K562 (cell line): ENCODE results near the gene SCAP. TPM values are rescaled to one million over a fixed set of nuclear protein-coding genes. Genes with fewer than 3 reads are reported as not detected.
A peak's percentile ranks its signal among the peaks of the same experiment; 100 is the strongest.

Experiments used
- ARID3B ChIP-seq: fragments of 250-450 bp; sonication (Bioruptor Pico); IDR thresholded peaks from 2 replicates; pipeline ENCODE4 v1.4.0; 2020; ENCODE audit warnings: borderline replicate concordance
- ASH1L ChIP-seq: fragments of 450-650 bp; IDR thresholded peaks from 2 replicates; pipeline ENCODE4 v1.6.1; 2018; ENCODE audit warnings: borderline replicate concordance, mild to moderate bottlenecking, low read depth; ENCODE audit not compliant: partially characterized antibody
- CREB1 ChIP-seq, 2 experiments: sonication (generic) in 1 of 2; formaldehyde crosslinking in 1 of 2; IDR thresholded peaks; 2 replicates each; pipeline versions ENCODE4 v1.6.1 to v1.8.0; 2012 to 2022; ENCODE audit warnings: inconsistent platforms in 1 of 2, mild to moderate bottlenecking in 1 of 2, missing genetic modification reagents in 1 of 2, moderate library complexity in 1 of 2
- FOXJ2 ChIP-seq: fragments of 200-800 bp; sonication (Bioruptor generic); IDR thresholded peaks from 2 replicates; pipeline ENCODE4 v1.6.1; 2016; ENCODE audit warnings: missing genetic modification characterization, missing compliant biosample characterization
- HDAC3 ChIP-seq: fragments of 450-650 bp; IDR thresholded peaks from 2 replicates; pipeline ENCODE4 v1.6.1; 2018; ENCODE audit warnings: borderline replicate concordance, mild to moderate bottlenecking, moderate library complexity; ENCODE audit not compliant: partially characterized antibody
- ID3 ChIP-seq, 2 experiments: fragments of 250-450 bp in 1 of 2; fragments of 450-650 bp in 1 of 2; sonication (Bioruptor Pico) in 1 of 2; IDR thresholded peaks; 2 replicates each; pipeline versions ENCODE4 v1.6.1 to v1.8.0; 2016 to 2021; ENCODE audit warnings: mild to moderate bottlenecking in 2 of 2, moderate library complexity in 2 of 2, missing compliant biosample characterization in 1 of 2, missing genetic modification characterization in 1 of 2
- IFI16 ChIP-seq: fragments of 250-450 bp; sonication (Bioruptor Pico); IDR thresholded peaks from 2 replicates; pipeline ENCODE4 v2.1.2; 2022; ENCODE audit warnings: mild to moderate bottlenecking, inconsistent platforms
- KAT2B ChIP-seq: IDR thresholded peaks from one replicate; pipeline ENCODE4 v1.6.1; 2012; ENCODE audit warnings: low read depth, mild to moderate bottlenecking, control low read depth, inconsistent platforms, low read length, moderate library complexity
- KHSRP ChIP-seq: fragments of 450-650 bp; IDR thresholded peaks from 2 replicates; pipeline ENCODE4 v1.6.1; 2017
- MED1 ChIP-seq: sonication (generic); formaldehyde crosslinking; IDR thresholded peaks from 2 replicates; pipeline ENCODE4 v1.8.1; 2023; ENCODE audit warnings: missing genetic modification reagents, borderline replicate concordance
- RBM15 ChIP-seq: fragments of 200-400 bp; formaldehyde crosslinking; IDR thresholded peaks from 2 replicates; pipeline ENCODE4 v1.6.1; 2018; ENCODE audit warnings: mild to moderate bottlenecking, low read length, moderate library complexity; ENCODE audit not compliant: insufficient read depth
- SAFB2 ChIP-seq: fragments of 200-400 bp; formaldehyde crosslinking; IDR thresholded peaks from 2 replicates; pipeline ENCODE4 v1.6.1; 2018; ENCODE audit warnings: borderline replicate concordance, low read length, low read depth, moderate library complexity; ENCODE audit not compliant: severe bottlenecking
- SPI1 ChIP-seq: IDR thresholded peaks from 2 replicates; pipeline ENCODE4 v1.6.1; 2011; ENCODE audit warnings: low read depth, low read length, control low read depth, borderline replicate concordance
- U2AF1 ChIP-seq: fragments of 200-400 bp; formaldehyde crosslinking; optimal IDR thresholded peaks from 2 replicates; pipeline ENCODE3; 2017; ENCODE audit warnings: mild to moderate bottlenecking, low read depth, low read length, moderate library complexity
- XRCC5 ChIP-seq: fragments of 200-400 bp; formaldehyde crosslinking; IDR thresholded peaks from 2 replicates; pipeline ENCODE4 v1.6.1; 2017; ENCODE audit warnings: low read depth, mild to moderate bottlenecking, low read length
- ZBTB9 ChIP-seq: fragments of 450-650 bp; formaldehyde crosslinking; IDR thresholded peaks from 2 replicates; pipeline ENCODE4 v1.4.0; 2020; ENCODE audit warnings: mild to moderate bottlenecking, moderate library complexity
- ZNF124 ChIP-seq: sonication (generic); formaldehyde crosslinking; IDR thresholded peaks from 2 replicates; pipeline ENCODE4 v1.8.1; 2022; ENCODE audit warnings: missing genetic modification reagents
- ZNF175 ChIP-seq: fragments of 200-800 bp; sonication (Bioruptor generic); IDR thresholded peaks from 2 replicates; pipeline ENCODE4 v1.6.1; 2016; ENCODE audit warnings: low read depth, mild to moderate bottlenecking, missing genetic modification characterization, missing compliant biosample characterization
- ZNF79 ChIP-seq: fragments of 250-450 bp; sonication (Bioruptor Pico); IDR thresholded peaks from 2 replicates; pipeline ENCODE4 v1.4.0; 2020; ENCODE audit warnings: low read depth, mild to moderate bottlenecking, moderate library complexity
- ZZZ3 ChIP-seq: fragments of 450-650 bp; IDR thresholded peaks from 2 replicates; pipeline ENCODE4 v1.6.1; 2016; ENCODE audit warnings: antibody characterized with exemption, mild to moderate bottlenecking, moderate library complexity
- polyA plus RNA-seq, 8 experiments: library from polyadenylated mRNA; depleted of rRNA in 4 of 8; stranded (reverse) in 5 of 8; unstranded in 3 of 8; fragments of >200 nt; fragmentation: Nextera tagmentation in 2 of 8; fragmentation: Illumina TruSeq in 1 of 8; extraction: Ambion mirVana in 2 of 8; extraction: Trizol in 1 of 8; gene quantifications; 2 replicates each; pipeline versions ENCODE4 v1.2.1 to v1.2.3, GENCODE V29; 2011 to 2014; ENCODE audit warnings: inconsistent platforms in 1 of 8, missing spikeins in 1 of 8
- total RNA-seq, 7 experiments: library from RNA; depleted of rRNA in 6 of 7; stranded (reverse); fragments of >200 nt in 6 of 7; fragmentation: Illumina TruSeq in 2 of 7; extraction: Trizol in 2 of 7; gene quantifications; 2 replicates each; pipeline versions ENCODE4 v1.2.1 to v1.2.3, GENCODE V29; 2011 to 2021; ENCODE audit warnings: low replicate concordance in 1 of 7

The SCAP gene
- total and polyA plus RNA-seq, 9 of the 15 experiments (the other 6 are each of a cell fraction or from before 2014, with no cell fraction given), result 2.6 to 104 (median 37.8) TPM

GRCh38 chr3:47380601-47381316 lies 95.0 kb downstream of the SCAP start, which contains the start of gene PTPN23 (continued):
- TF ChIP-seq SAFB2, result no peak
- TF ChIP-seq MED1 (CRISPR knock-in tag), result no peak
- peak; percentile 27 for TF ChIP-seq XRCC5
- TF ChIP-seq ASH1L, result no peak
- TF ChIP-seq ZBTB9 (CRISPR knock-in tag), result peak; percentile 88
- TF ChIP-seq ARID3B (CRISPR knock-in tag), result 0 out of 2 replicates have a peak, but pooled peaks have one; percentile 56
- TF ChIP-seq IFI16, result no peak
- no peak; the same call in 1 of the 2 replicates for TF ChIP-seq KHSRP
- peak; percentile 93 for TF ChIP-seq CREB1 (IDR thresholded peaks at IDR 0.05)
- TF ChIP-seq CREB1 (CRISPR knock-in tag; IDR thresholded peaks at IDR 0.05), result peak; percentile 87
- no peak for TF ChIP-seq ZZZ3
- TF ChIP-seq ZNF124 (CRISPR knock-in tag), result no peak
- no peak for TF ChIP-seq KAT2B
- TF ChIP-seq SPI1, result no peak
- no peak for TF ChIP-seq ID3 (CRISPR knock-in tag; IDR thresholded peaks at IDR 0.05)
- peak; percentile 81 for TF ChIP-seq ID3 (tag; IDR thresholded peaks at IDR 0.05)
- no peak for TF ChIP-seq HDAC3
- TF ChIP-seq U2AF1, result peak; percentile 62
- TF ChIP-seq ZNF175, result peak; percentile 80
- TF ChIP-seq ZNF79 (CRISPR knock-in tag), result no peak
- no peak for TF ChIP-seq FOXJ2 (tag)
- no peak for TF ChIP-seq RBM15
